Fibroblast of the aortic adventitia (primary cell): ENCODE data around the gene KLHL13. TPM values are rescaled to one million over a fixed set of nuclear protein-coding genes. Genes with fewer than 3 reads are reported as not detected.
A peak's percentile ranks its signal among the peaks of the same experiment; 100 is the strongest.
"Not testable (repeated sequence)": the region's sequence is repeated elsewhere in the genome, so short reads cannot be mapped to it uniquely, and the experiment has no call there.

Experiments
- DNase-seq: peaks from one replicate; pipeline ENCODE4 v3.0.0-alpha.2; 2010; ENCODE audit warnings: low read depth
- H3K4me3 ChIP-seq: 2 replicates; pipeline ENCODE4 v1.5.1; 2011; ENCODE audit warnings: low read depth, mild to moderate bottlenecking, control low read depth, low read length, moderate library complexity
- total RNA-seq: library from RNA; depleted of rRNA; stranded (reverse); fragments of >200 nt; gene quantifications from 2 replicates; pipeline ENCODE4 v1.2.3, GENCODE V29; 2012; ENCODE audit warnings: low replicate concordance
- TF ChIP-seq, protein P1 (sequence below): IDR thresholded peaks from 2 replicates; pipeline ENCODE4 v1.5.1; 2011; ENCODE audit warnings: mild to moderate bottlenecking, low read length, control low read depth, inconsistent platforms; ENCODE audit not compliant: insufficient read depth

The KLHL13 gene
- total RNA-seq, 1 donor: 7.2 TPM

- TF ChIP-seq, protein P1, sequence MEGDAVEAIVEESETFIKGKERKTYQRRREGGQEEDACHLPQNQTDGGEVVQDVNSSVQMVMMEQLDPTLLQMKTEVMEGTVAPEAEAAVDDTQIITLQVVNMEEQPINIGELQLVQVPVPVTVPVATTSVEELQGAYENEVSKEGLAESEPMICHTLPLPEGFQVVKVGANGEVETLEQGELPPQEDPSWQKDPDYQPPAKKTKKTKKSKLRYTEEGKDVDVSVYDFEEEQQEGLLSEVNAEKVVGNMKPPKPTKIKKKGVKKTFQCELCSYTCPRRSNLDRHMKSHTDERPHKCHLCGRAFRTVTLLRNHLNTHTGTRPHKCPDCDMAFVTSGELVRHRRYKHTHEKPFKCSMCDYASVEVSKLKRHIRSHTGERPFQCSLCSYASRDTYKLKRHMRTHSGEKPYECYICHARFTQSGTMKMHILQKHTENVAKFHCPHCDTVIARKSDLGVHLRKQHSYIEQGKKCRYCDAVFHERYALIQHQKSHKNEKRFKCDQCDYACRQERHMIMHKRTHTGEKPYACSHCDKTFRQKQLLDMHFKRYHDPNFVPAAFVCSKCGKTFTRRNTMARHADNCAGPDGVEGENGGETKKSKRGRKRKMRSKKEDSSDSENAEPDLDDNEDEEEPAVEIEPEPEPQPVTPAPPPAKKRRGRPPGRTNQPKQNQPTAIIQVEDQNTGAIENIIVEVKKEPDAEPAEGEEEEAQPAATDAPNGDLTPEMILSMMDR: no peak
- no peak overlapping the region for H3K4me3 ChIP-seq
- no peak for DNase-seq
These were observed 92.1 kb downstream of the KLHL13 start for GRCh38 chrX:118024482-118024881.

DNA sequence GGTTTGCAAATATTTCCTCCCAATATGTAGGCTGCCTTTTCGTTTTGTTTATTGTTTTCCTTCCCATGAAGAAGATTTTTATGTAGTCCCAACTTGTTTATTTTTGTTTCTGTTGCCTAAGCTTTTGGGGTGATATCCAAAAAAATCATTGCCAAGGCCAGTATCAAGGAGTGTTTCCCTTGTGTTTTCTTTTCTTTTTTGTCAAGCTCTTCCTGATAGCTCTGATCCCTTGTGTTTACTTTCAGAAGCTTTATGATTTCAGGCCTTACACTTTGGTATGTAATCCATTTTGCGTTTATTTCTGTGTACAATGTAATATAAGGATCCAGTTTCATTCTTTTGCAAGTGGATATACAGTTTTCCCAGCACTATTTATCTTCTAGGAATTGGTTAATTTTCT is 93.9 kb downstream of the KLHL13 start:
- no peak overlapping the region for H3K4me3 ChIP-seq
- TF ChIP-seq, protein P1: no peak
- DNase-seq: no peak

GRCh38 chrX:118016422-118016821 is 100.2 kb downstream of the KLHL13 start:
- no peak overlapping the region for H3K4me3 ChIP-seq
- TF ChIP-seq, protein P1: no peak
- DNase-seq: no peak

DNA sequence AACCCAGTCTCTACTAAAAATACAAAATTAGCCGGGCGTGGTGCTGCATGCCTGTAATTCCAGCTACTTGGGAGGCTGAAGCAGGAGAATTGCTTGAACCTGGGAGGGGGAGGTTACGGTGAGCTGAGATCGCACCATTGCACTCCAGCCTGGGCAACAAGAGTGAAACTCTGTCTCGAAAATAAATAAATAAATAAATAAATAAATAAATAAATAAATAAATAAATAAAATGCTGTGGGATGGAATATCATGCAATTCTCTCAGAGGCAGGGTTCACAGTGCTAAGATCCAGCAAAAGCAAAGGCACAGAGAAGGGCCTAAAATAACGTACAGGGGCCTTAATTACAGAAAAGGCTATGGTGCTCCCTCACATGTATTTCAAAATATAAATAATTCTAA is 114.2 kb downstream of the KLHL13 start:
- H3K4me3 ChIP-seq, DNase-seq: not testable (repeated sequence)

GRCh38 chrX:118000518-118000917 is 116.1 kb downstream of the KLHL13 start:
- no peak for DNase-seq
- no peak overlapping the region for H3K4me3 ChIP-seq
- TF ChIP-seq, protein P1: no peak

DNA sequence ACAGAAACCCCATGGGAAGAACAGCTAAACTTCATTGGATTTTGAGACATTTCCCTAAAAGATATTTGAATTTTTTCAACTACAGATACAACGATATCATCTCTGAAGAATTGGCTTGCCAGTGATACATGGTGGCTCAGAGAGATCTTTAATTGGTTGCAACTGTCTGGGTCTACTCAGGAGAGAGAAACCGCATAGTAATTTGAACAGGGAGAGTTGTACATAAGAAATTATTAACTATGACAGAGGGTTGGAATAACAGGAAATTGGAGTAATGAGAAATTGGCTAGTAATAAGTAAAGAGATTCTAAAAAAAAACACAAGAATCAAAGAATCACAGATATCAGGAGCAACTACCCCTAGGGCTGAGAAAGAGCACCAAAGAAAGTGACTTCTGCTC is 118.4 kb downstream of the KLHL13 start:
- TF ChIP-seq, protein P1: no peak
- DNase-seq: no peak
- H3K4me3 ChIP-seq: no peak overlapping the region

DNA sequence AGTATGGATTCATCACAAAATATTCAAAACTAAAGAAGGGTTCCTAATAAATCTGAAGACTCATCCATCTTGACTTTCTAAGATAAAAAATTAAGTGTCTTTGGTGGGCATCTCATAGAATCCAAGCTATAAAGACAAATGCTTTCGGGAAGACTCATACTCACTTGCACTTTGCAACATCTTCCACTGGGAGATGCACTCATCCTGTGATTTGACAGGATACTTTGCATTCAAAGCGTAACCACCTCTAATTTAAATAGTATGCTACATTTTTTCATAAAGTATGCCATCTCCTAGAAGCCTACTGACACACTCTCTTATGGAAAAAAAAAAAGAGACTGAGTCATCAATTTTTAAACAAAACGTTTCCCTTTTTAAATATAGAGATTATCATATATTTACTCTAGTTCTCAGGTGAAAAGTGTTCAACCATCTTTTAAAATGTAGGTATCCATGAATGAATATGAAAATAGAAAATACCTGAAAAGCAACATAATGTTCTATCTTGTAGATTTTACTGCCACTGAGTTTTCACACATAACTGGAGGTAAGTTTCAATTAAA is 119.6 kb downstream of the KLHL13 start:
- no peak overlapping the region for H3K4me3 ChIP-seq
- TF ChIP-seq, protein P1: peak; percentile 29
- no peak for DNase-seq
